Fibroblast of lung (primary cell): ENCODE measurements around the gene CRELD2. TPM values are rescaled to one million over a fixed set of nuclear protein-coding genes. Genes with fewer than 3 reads are reported as not detected.
A peak's percentile ranks its signal among the peaks of the same experiment; 100 is the strongest.

ENCODE experiments used
- DNase-seq, 2 donors: peaks; one replicate each; pipeline versions ENCODE4 v3.0.0 to v3.0.0-alpha.2; 2010; ENCODE audit warnings: low read depth in 2 of 2
- H2AFZ ChIP-seq: 2 replicates; pipeline ENCODE4 v1.5.1; 2012; ENCODE audit warnings: low read length, control low read depth, inconsistent platforms
- H3K27ac ChIP-seq: 2 replicates; pipeline ENCODE4 v1.5.1; 2011; ENCODE audit warnings: low read length, control low read depth; ENCODE audit not compliant: insufficient read depth
- H3K27me3 ChIP-seq: 2 replicates; pipeline ENCODE4 v1.5.1; 2011; ENCODE audit warnings: mild to moderate bottlenecking, low read length; ENCODE audit not compliant: control insufficient read depth, insufficient read depth
- H3K36me3 ChIP-seq: 2 replicates; pipeline ENCODE4 v1.5.1; 2011; ENCODE audit warnings: low read length; ENCODE audit not compliant: control insufficient read depth, insufficient read depth
- H3K4me1 ChIP-seq: 2 replicates; pipeline ENCODE4 v1.5.1; 2011; ENCODE audit warnings: low read length; ENCODE audit not compliant: control insufficient read depth, insufficient read depth; ENCODE audit errors: extremely low read depth
- H3K4me2 ChIP-seq: 2 replicates; pipeline ENCODE4 v1.5.1; 2011; ENCODE audit warnings: low read length, control low read depth; ENCODE audit not compliant: insufficient read depth; ENCODE audit errors: extremely low read depth
- H3K4me3 ChIP-seq, 4 experiments: fragments of 200-600 bp in 1 of 4; sonication (generic) in 1 of 4; replicated peaks in 1 of 4; 2 replicates each; pipeline ENCODE4 v1.5.1; 2011 to 2016; ENCODE audit warnings: low read length in 4 of 4, low read depth in 3 of 4, mild to moderate bottlenecking in 3 of 4, control low read depth in 2 of 4, inconsistent platforms in 1 of 4, mixed read lengths in 1 of 4; ENCODE audit not compliant: insufficient read depth in 1 of 4; ENCODE audit errors: control extremely low read depth in 1 of 4
- H3K79me2 ChIP-seq: 2 replicates; pipeline ENCODE4 v1.5.1; 2012; ENCODE audit warnings: mild to moderate bottlenecking, low read length, inconsistent platforms; ENCODE audit not compliant: control insufficient read depth, insufficient read depth
- H3K9ac ChIP-seq: 2 replicates; pipeline ENCODE4 v1.5.1; 2011; ENCODE audit warnings: mild to moderate bottlenecking, low read length, control low read depth; ENCODE audit not compliant: insufficient read depth
- H3K9me3 ChIP-seq: 2 replicates; pipeline ENCODE4 v1.5.1; 2012; ENCODE audit warnings: low read depth, low read length; ENCODE audit not compliant: control insufficient read depth, insufficient read depth
- H4K20me1 ChIP-seq: 2 replicates; pipeline ENCODE4 v1.5.1; 2011; ENCODE audit warnings: low read length; ENCODE audit not compliant: control insufficient read depth, insufficient read depth; ENCODE audit errors: extremely low read depth
- CTCF ChIP-seq, 2 donors: IDR thresholded peaks in 1 of 2; conservative IDR thresholded peaks in 1 of 2; 1 replicate in 1 of 2; 2 replicates in 1 of 2; pipeline ENCODE4 v1.5.1; 2011 to 2012; ENCODE audit warnings: low read length in 2 of 2, control low read depth in 1 of 2, inconsistent platforms in 1 of 2, low read depth in 1 of 2, mild to moderate bottlenecking in 1 of 2
- EZH2 ChIP-seq: IDR thresholded peaks from 2 replicates; pipeline ENCODE4 v1.5.1; 2012; ENCODE audit warnings: low read length, control low read depth, mild to moderate bottlenecking; ENCODE audit errors: missing control alignments
- polyA plus RNA-seq, 2 donors: library from polyadenylated mRNA; depleted of rRNA in 1 of 2; stranded (reverse) in 1 of 2; unstranded in 1 of 2; fragments of >200 nt; gene quantifications; 2 replicates each; pipeline ENCODE4 v1.2.1, GENCODE V29; 2011 to 2012; ENCODE audit warnings: missing spikeins in 1 of 2
- total RNA-seq: library from RNA; depleted of rRNA; stranded (reverse); fragments of >200 nt; gene quantifications from 2 replicates; pipeline ENCODE4 v1.2.1, GENCODE V29; 2014

CRELD2 gene
- total and polyA plus RNA-seq, 2 donors (not counting 1 experiment from before 2014, with no cell fraction given) = 45.3 to 56.6 TPM

- H3K4me3 ChIP-seq = peak overlapping the region; percentile 3 to 88 (median 66)
- peaks cover 36% of the 10 kb centered on the region for H3K79me2 ChIP-seq
- DNase-seq = peak in 1 of 2 donors; percentile 49
- peaks cover 14% of the 10 kb centered on the region for H3K4me1 ChIP-seq
- H2AFZ ChIP-seq = peak overlapping the region; percentile 70
- H3K27me3 ChIP-seq = no peaks in the 10 kb centered on the region
- H3K27ac ChIP-seq = peak overlapping the region; percentile 67
- TF ChIP-seq EZH2 = no peak
- no peak for TF ChIP-seq CTCF (conservative IDR thresholded peaks at IDR 0.05 in 1 of 2, IDR thresholded peaks at IDR 0.05 in 1 of 2; ENCODE audit: low read depth in 1 of 2, low read length in 2 of 2)
- no peaks in the 10 kb centered on the region for H4K20me1 ChIP-seq
- peaks cover 23% of the 10 kb centered on the region for H3K36me3 ChIP-seq
- H3K4me2 ChIP-seq = peak overlapping the region; percentile 87
- H3K9me3 ChIP-seq = no peaks in the 10 kb centered on the region
- H3K9ac ChIP-seq = peak overlapping the region; percentile 57
These were observed 41.3 kb downstream of the CRELD2 start for GRCh38 chr22:49959782-49960158.

GRCh38 chr22:49960159-49961004 lies 41.9 kb downstream of the CRELD2 start, which contains the start of gene PIM3:
TSS of gene PIM3 (plus strand) at chr22:49960772. CDS start at chr22:49960948, 176 bp downstream.
- Histone ChIP-seq H2AFZ (peak within 1 kb of the TSS; percentile 70), H3K36me3 (peaks cover 25% of the 10 kb centered on the region), H3K79me2 (peaks cover 37% of the 10 kb centered on the region), H4K20me1 (no peaks in the 10 kb centered on the region), H3K9me3 (no peaks in the 10 kb centered on the region), H3K4me1 (peaks cover 14% of the 10 kb centered on the region), H3K4me3 (peak within 1 kb of the TSS; percentile 70 to 88 (median 84)), H3K27me3 (no peaks in the 10 kb centered on the region), H3K4me2 (peak within 1 kb of the TSS; percentile 87), H3K27ac (peak within 1 kb of the TSS; percentile 79), H3K9ac (peak within 1 kb of the TSS; percentile 76)
- peak; percentile 95 to 96 for DNase-seq
- no peak for TF ChIP-seq EZH2
- no peak for TF ChIP-seq CTCF (conservative IDR thresholded peaks at IDR 0.05 in 1 of 2, IDR thresholded peaks at IDR 0.05 in 1 of 2; ENCODE audit: low read depth in 1 of 2, low read length in 2 of 2)

- DNase-seq = peak in 1 of 2 donors; percentile 61
- Histone ChIP-seq H3K27ac (peak overlapping the region; percentile 79), H3K9ac (peak overlapping the region; percentile 76)
These were observed 42.7 kb downstream of the CRELD2 start for GRCh38 chr22:49961005-49961600.

More at GRCh38 chr22:49961005-49961600, 42.7 kb downstream of the CRELD2 start:
- Histone ChIP-seq H3K9me3 (no peaks in the 10 kb centered on the region), H3K4me3 (peak overlapping the region; percentile 70 to 88 (median 84)), H4K20me1 (no peaks in the 10 kb centered on the region), H2AFZ (no peak overlapping the region), H3K79me2 (peaks cover 38% of the 10 kb centered on the region), H3K4me2 (peak overlapping the region; percentile 69), H3K4me1 (peaks cover 14% of the 10 kb centered on the region), H3K27me3 (no peaks in the 10 kb centered on the region), H3K36me3 (peaks cover 25% of the 10 kb centered on the region)
- TF ChIP-seq EZH2 = no peak
